Raji (cell line): ENCODE data around the gene LDLRAD4.

Experiments used
- POLR2A ChIP-seq: IDR thresholded peaks from 2 replicates; pipeline ENCODE4 v1.6.1; 2011; ENCODE audit warnings: low read depth, low read length, control low read depth; ENCODE audit not compliant: insufficient read depth

The LDLRAD4 gene

DNA sequence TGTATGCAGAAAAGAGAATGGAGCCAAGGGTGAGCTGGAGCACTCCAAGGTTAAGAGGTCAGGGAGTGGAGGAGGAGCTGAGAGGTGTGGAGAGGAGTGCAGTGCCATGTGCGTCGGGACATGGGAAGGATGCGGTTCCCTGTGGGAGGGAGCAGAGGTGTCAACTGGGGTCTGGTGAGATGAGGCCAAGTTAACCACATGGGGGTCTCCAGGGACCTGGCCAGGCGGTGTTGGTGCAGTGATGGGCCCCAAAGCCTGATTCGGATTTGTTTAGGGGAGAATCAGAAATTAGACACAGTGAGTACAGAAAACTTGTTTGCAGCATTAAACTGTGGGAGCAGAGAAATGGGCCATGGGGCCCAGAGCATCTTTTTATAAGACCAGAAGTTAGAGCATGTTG, 210.5 kb downstream of the LDLRAD4 start:
- TF ChIP-seq POLR2A, result no peak

DNA sequence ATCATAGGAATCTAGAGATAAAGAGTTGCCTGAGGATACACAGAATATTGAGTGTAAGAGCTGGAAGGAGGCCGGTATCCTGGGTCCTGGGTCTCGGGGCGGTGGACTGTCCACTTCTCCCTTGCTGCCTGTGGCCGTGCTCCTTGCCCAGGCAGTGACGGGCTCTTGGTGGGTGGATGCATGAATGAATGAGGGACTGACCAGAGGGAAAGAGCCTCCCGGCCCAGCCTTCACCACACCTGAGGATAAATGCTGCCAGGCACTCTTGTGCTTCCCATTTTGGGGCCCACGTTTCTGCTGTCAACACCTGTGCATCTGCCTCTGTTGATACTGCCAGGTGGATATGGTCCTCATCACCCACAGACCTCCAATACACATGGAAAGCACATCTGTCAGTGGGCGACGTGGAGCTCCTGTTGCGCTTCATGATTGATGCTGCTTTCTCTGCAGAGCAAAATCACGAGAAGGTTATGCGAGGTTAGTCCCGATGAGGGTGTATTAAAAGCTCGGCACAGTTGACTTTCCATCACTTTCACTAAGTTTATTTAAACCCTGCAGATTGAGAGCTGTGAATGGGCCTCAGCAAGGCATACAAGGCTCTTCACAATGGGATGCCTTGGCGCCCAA, 211.4 kb downstream of the LDLRAD4 start:
- TF ChIP-seq POLR2A, result no peak

DNA sequence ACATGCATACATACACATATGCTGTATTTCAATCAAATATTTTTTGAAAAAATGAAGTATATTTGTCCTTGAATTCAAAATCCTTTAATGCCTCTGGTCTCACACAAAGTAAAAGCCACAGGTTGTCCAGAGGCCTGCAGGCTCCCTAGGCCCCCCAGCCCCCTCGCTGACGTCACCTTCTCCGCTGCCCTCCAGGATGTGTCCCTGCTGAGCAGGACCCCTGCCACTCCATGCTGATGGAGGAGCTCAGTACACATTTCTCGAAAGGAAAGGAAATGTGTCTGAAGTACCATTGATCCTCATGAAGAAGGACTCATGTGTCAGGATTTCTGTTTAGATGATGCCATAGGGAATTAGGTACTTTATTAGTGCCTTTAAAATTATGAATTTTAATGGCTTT, 212.1 kb downstream of the LDLRAD4 start:
- TF ChIP-seq POLR2A, result no peak

DNA sequence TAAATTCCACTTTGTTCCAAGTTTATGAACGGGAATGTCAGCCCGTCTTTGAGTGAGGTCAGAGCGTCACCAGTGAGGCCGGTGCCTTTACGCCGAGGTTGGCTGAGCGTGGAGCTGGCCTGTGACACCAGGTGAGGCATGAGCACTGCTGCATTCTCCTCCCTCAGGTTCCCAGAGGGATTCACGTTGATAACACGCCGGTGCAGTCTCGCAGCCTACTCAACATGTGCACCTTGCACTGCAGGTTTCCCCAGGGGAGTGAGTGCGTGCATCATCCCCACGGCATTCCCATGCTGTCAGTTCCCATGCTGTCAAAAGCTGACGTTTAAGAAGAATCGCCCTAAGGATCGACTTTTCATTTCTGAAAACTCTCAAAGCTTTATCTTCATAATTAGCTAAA, 213.3 kb downstream of the LDLRAD4 start:
- TF ChIP-seq POLR2A, result no peak

DNA sequence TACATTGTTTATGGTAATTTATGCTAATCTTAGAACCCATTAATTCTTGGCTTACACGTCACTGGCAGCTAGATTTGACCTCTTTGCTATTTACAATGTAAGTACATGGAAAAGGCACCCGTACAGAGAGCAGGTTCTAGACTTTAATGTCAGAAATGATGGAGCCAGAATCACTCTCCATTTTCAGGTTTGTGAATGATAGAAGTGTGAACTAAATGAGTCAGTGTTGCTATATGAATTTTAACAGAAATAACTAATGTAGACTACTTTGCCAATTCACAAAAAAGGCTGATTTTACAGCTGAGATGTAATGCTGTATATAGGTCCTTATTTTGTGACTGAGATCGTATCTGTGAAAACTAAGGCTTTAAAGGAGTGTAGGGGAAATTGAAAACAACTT, 214.6 kb downstream of the LDLRAD4 start:
- TF ChIP-seq POLR2A, result no peak

DNA sequence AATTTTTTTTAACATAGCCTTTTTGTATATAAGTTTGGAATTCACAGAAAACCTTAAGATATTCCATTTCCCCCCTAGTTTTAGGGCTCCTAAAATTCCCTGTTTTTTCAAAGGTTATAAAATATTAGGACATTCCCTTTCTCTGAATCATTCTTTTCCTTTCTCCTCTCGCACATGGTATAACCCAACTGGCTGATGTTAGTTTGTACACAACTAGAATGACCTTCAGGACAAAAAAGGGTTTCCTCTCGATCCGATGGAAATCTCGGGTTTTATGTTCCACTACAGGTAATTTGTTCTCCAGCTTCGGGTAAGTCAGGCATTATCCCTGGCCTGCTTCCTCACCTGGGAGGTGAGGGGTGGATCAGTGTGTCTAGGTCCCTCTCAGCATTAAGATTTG, 215.1 kb downstream of the LDLRAD4 start:
- no peak for TF ChIP-seq POLR2A

DNA sequence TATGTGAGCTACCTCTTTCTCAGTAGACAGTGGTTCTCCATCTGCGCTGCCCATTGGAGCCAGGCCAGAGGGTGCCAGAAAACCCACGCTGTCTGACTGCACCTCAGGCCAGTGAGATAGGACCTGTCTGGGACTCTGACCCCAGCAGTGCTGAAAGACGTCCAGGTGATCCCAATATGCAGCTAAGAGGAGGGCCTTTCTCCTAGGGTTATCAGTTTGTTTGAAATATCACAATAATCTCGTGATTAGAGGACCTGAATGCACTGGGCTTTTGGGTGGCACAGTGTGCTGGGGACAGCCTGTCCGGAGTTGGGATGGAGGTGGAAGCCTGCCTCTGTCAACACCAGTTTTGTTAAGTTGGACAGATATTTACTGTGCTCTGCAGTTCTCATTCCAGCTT, 216.3 kb downstream of the LDLRAD4 start:
- TF ChIP-seq POLR2A, result no peak

DNA sequence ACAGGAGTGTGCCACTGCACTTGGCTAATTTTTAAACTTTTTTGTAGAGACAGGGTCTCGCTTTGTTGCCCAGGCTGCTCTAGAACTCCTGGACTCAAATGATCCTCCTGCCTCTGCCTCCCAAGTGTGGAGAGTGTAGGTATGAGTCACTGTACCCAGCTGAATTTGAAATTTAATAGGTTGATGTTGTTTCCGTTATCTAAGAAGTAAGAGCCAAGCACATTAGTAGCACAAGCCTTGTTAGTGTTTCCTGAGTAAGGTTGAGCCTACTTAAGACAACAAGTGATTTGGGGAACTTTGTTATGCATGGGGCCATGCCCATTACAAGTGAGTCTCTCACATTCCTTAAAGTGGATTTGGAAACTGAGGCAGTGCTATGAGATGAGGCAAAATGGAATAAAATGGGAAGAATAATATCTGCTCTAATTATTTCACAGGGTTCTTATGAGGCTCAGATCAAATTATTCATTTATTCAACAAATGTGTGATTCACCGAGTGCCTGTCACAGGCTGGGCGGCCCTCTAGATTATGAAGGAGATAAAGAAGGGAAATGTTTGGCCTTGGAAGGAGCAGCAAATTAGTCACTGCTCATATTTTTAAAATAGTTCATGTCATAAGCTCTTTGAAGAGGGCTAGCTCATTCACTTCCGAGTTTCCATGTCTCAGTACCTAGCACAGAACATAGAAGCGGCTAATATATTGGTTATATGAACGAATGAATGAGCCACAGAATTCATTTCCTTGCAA, 217.2 kb downstream of the LDLRAD4 start:
- no peak for TF ChIP-seq POLR2A

DNA sequence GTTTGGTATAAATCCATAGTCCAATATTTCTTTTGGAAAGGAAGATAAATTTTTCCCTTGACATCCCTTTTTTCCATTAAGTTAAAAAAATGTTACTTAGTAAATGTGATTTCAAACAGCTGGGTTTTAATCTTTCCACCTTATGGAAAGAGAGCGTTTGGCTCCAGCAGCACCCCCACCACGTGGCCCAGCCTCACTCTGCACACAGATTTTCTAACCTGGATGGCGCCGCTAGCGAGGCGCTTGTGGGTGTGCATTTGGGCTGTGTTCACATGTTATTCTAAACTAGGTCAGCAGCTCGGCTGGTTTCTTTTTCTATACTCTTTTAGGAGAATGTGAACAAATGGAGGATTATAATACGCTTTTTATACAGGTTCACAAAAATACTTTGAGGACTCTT, 218.0 kb downstream of the LDLRAD4 start:
- no peak for TF ChIP-seq POLR2A

DNA sequence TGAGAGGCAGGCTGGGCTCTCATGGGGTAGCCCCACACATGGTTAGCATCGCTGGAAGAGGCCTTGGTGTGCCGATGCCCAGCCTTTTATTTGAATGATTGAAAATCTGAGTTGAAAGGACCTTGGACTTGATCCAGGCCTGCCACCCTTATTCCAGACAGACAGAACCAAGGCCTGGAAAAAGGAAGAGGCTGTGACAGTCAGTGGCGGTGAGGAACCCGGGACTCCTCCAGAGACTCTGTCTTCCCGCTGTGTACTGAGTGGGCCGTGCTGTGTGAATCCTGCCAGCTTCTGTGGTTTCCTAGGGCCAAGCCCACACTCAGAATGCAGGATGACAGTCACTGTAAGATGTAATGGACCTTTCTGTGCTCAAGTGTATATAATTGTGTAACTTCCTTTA, 218.5 kb downstream of the LDLRAD4 start:
- no peak for TF ChIP-seq POLR2A

DNA sequence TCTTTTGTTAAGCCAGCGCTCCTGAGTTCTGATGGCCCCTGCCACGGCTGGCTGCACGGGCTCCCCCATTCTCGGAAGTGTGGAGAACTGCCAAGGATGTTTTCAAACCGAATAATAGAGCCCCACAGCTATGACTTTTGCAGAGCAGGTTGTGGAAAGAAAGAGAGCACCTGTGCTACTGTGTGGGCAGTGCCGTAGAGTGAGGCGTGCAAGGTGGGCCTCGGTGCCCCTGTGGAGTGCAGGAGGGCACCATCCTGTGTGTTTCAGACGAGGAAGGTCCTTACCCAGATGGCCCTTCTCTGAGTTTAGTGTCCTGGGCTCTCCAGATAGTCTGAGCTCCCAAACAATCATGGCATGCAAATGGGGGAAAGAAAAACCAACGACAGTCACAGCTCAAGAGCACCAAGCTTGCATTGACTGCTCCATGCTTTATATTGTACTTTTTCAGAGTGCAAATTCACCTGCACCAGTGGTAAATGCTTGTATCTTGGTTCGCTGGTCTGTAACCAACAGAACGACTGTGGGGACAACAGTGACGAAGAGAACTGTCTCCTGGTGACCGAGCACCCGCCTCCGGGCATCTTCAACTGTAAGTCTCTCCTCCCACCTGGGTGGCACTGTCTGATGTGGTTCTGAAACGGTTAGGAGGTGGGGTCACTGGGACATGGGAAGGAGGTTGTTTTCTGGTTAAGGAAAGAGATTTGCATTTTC, 219.4 kb downstream of the LDLRAD4 start:
- TF ChIP-seq POLR2A, result no peak

DNA sequence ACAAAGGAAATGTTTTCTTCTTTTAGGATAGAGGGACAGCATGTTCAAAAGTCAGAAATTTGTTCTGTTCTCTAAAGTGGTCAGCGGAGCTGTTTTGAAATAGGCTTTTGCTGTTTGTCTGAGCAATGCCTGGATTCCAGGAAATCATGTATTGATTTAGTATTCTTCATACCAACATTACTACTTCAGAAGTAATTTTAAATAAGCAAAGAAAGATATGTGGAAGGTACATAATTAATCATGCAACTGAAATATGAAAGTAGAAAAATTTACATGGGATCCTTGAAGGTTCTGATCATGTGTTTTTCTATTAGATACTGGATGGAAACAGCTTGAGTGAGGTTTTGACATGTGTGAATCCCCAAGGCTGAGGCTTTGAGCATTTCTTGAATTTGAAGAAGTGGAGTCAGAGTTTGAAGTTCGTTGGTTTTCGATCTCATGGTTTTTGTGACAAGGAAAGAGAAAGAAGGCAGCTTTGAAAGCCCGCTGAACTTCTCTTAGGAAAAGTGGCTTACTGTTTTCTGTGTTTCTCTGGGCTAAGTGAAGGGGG, 220.0 kb downstream of the LDLRAD4 start:
- TF ChIP-seq POLR2A, result no peak

DNA sequence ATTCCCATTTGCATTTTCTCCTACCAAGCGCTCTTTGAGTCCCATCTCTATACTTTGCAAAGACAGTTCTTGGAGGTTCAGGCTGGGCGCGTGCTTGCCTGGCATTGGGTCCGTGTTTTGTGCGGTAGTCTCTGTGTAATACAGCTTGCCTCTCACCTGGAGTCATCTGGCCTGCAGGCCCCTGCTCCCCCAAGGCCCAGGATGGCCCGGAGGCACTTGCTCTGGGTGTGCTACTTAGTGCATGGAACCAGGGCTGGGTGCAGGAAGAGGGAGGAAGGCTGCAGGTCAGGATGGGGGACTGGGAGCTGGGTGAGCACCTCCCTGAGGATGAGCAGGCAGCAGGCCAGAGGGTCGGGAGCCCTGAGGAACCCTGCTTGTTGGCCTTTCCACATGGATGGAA, 220.9 kb downstream of the LDLRAD4 start:
- no peak for TF ChIP-seq POLR2A

DNA sequence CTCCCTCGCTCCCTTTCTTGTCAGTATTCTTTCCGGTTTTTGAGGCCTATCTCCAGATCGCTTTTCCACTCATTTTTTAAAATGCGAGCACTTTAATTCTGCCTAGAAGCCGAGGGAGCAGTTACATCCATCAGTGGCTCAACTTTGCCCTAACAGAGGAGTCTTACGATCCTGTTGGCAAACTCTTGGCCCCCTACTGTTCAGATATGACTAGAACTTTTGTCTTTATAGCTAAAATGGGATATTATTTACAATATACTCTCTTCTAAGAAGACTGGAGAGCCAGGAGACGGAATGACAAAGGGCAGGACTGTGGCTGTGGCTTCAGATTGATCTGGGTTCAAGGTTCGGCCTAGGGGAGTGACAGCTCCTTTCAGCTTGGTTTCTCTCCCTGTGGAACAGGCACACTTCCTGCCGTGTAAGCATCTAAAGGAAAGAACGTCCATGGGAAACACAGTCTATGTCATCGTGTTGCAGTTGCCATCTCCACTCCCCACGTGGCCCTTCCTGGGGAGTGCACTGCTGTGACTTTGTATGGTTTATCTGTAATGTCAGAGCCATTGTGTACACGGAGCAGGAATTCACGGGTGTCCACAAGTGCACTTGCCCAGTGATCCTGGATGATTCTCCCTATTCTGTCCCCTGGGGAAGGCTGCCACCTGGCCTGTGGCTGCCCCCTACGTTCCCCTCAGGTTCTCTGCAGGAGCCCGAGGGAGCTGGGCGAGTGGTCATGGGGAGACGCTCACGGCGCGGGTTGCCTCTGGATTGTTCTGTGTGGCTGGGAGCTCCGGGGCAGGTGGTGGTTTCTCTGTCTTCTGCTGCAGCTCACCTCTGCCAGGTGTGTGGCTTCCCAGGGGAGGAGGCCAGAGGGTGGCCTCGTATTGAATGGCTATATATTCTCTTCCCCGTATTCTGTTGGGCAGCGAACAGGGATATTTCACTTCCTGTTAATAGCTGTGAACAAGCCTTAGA, 222.0 kb downstream of the LDLRAD4 start:
- TF ChIP-seq POLR2A, result no peak

DNA sequence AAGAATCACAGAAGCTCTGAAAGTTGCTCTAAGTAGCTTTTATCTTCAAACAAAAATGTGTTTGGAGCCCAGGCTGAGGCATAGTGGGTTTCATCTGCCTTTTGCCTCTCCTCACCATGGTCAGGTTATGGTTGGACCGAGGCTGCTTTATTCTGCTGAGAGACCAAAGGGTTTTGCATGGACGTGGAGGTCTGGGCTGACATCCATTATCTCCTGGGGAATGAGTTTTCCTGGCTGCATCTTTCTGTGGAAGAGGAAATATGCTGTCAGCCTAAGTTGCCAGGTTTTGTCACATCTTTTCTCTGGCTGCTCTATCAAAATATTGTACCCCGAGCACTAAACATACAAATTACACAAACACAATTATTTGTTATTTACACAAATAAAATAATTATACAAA, 223.2 kb downstream of the LDLRAD4 start:
- no peak for TF ChIP-seq POLR2A
